ENCODE results near the gene C1R. TPM values are rescaled to one million over a fixed set of nuclear protein-coding genes. Genes with fewer than 3 reads are reported as not detected.
A peak's percentile ranks its signal among the peaks of the same experiment; 100 is the strongest.

C1R gene
- total and polyA plus RNA-seq, 2 of the 8 experiments (the other 6 are each of a cell fraction or from before 2014, with no cell fraction given) = 6.9 to 16.3 TPM

- TF ChIP-seq EP300 (IDR thresholded peaks at IDR 0.05; ENCODE audit: borderline replicate concordance in 1 of 2, low read depth in 2 of 2, low read length in 2 of 2) (no peak), POU5F1 (IDR thresholded peaks at IDR 0.05; ENCODE audit: low read depth, low read length) (no peak), CEBPB (IDR thresholded peaks at IDR 0.05; ENCODE audit: low read depth, low read length) (no peak), GTF2F1 (IDR thresholded peaks at IDR 0.05; ENCODE audit: borderline replicate concordance, low read depth, low read length) (no peak), CHD2 (IDR thresholded peaks at IDR 0.05; ENCODE audit: low read length) (no peak), SIRT6 (IDR thresholded peaks at IDR 0.05; ENCODE audit: low read length) (no peak), KDM5A (IDR thresholded peaks at IDR 0.05; ENCODE audit: low read length) (no peak), POLR2A (IDR thresholded peaks at IDR 0.05; ENCODE audit: control extremely low read depth in 1 of 2, low read depth in 2 of 2, low read length in 2 of 2) (0 out of 3 replicates have a peak, but pooled peaks of 1 of the 2 experiments have one; percentile 14), SP1 (IDR thresholded peaks at IDR 0.05; ENCODE audit: low read depth, low read length) (0 out of 2 replicates have a peak, but pooled peaks have one; percentile 8), BACH1 (IDR thresholded peaks at IDR 0.05; ENCODE audit: low read length) (no peak), RFX5 (IDR thresholded peaks at IDR 0.05; ENCODE audit: borderline replicate concordance, low read depth, low read length) (no peak), NRF1 (IDR thresholded peaks at IDR 0.05; ENCODE audit: low read depth, low read length) (no peak), RNF2 (IDR thresholded peaks at IDR 0.05; ENCODE audit: borderline replicate concordance, low read depth, low read length, missing control alignments, poor library complexity, severe bottlenecking) (no peak), ASH2L (IDR thresholded peaks at IDR 0.05; ENCODE audit: low read length) (peak; percentile 44), CREB1 (IDR thresholded peaks at IDR 0.05) (peak; percentile 13; the same call in 1 of the 2 replicates)
These were observed at the start of gene C1R (continued) for GRCh38 chr12:7092229-7092985.
